ENCODE measurements around the gene ALKBH2.
"Not testable (repeated sequence)": the region's sequence is repeated elsewhere in the genome, so short reads cannot be mapped to it uniquely, and the experiment has no call there.

ALKBH2 gene

DNA sequence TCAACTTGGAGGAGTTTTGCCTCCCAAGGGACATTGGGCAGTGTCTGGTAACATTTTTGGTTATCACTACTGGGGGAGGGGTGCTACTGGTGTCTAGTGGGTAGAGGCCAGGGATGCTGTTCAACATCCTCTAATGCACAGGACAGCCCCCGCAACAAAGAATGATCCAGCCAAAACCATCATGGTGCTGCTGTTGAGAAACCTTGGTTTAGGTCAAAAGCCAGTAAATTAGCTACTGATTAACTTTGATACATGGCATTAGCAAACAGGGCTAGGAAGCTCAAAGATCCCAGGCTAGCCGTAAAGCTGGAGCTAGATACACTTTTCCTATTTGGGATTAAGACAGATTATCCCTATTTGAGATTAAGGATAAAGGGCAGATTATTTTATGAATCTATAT lies 8.8 kb downstream of the ALKBH2 start:
- in situ Hi-C loops (cut with MboI; ENCODE audit: low sequenced_read_pairs), result loop anchor here (25.0 kb wide), 1 partner anchor 522 kb away; the partner anchor contains the start of genes ISCU and SART3

DNA sequence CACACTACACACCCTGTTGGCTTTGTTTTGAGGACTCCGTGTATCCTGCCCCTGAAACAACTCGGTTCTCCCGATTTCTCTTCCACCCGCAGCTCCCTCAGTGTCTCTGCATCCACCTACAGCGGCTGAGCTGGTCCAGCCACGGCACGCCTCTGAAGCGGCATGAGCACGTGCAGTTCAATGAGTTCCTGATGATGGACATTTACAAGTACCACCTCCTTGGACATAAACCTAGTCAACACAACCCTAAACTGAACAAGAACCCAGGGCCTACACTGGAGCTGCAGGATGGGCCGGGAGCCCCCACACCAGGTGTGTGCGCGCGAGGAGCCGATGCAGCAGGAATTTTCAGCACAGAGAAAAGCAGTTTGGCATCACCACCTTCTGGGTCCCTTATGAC lies 10.5 kb downstream of the ALKBH2 start:
- in situ Hi-C loops (cut with MboI; ENCODE audit: low sequenced_read_pairs), result loop anchor here (25.0 kb wide), 1 partner anchor 520 kb away; the partner anchor contains the start of genes ISCU and SART3

DNA sequence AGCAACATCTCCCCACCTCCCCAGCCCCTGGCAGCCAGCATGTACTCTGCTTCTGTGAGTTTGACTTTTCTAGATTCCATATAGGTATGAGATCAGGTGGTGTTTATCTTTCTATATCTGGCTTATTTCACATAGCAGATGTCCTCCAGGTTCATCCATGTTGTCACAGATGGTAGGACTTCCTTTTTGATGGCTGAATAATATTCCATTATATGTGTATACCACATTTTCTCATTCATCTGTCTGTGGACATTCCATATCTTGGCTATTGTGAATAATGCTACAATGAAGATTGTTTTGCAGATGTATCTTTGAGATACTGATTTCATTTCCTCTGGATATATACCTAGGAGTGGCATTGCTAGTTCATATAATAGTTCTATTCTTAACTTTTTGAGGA lies 18.4 kb downstream of the ALKBH2 start:
- in situ Hi-C loops (cut with MboI; ENCODE audit: low sequenced_read_pairs), result loop anchor here (25.0 kb wide), 1 partner anchor 513 kb away; the partner anchor contains the start of genes ISCU and SART3

DNA sequence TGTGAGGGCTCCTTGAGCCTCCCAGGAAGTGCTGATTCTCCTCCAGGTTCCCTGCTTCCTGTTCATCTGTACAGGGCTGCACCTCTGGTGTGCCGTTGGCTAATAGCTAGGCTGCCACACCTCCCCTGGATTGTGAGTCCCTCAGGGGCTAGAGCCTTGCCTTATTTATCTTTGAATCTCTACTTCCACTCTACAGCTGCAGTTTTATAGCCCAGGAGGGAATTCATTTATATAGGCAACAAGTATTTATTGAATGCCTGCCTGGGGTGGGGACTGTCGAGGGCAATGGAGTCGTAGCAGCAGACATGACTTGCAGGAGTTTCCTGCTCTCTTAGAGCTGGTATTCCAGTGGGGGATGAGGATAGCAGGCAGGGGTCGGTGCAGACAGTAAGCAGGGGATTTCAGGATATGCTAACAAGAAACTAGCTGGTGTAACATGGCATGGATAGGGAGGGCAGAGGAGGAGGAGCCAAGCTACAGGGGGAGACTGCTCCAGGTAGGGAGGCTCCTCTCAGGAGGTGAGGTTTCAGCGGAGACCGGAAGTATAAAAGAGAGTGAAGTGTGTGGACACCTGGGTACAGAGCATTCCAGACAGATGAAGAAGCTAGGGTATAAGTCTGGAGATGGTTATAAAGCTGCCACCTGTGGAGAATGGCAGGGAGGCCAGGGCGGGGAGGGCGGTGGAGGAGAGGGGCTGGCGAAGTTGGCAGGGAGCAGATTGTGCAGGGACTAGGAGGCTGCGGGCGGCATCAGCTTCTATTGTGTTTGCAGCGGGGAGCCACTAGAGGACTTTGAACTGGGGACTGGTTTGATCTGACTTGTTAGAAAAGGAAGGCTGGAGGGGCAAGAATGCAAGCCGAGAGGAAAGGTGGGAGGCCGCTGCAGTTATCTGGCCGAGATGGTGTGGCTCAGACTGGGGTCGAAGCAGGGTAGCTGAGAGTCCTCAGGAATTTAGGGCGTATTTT lies 23.7 kb downstream of the ALKBH2 start:
- in situ Hi-C loops (cut with MboI; ENCODE audit: low sequenced_read_pairs), result no loop called here

DNA sequence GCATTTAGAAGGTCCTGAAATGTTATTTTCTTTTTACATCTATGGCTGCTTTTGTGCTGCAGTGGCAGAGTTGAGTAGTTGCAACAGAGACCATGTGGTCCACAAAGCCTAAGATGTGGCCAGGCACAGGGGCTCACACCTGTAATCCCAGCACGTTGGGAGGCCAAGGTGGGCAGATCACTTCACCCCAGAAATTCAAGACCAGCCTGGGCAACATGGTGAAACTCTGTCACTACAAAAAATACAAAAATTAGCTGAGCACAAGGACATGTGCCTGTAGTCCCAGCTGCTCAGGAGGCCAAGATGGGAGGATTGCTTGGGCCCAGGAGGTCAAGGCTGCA lies 27.4 kb downstream of the ALKBH2 start:
- in situ Hi-C loops (cut with MboI; ENCODE audit: low sequenced_read_pairs), result no loop called here

DNA sequence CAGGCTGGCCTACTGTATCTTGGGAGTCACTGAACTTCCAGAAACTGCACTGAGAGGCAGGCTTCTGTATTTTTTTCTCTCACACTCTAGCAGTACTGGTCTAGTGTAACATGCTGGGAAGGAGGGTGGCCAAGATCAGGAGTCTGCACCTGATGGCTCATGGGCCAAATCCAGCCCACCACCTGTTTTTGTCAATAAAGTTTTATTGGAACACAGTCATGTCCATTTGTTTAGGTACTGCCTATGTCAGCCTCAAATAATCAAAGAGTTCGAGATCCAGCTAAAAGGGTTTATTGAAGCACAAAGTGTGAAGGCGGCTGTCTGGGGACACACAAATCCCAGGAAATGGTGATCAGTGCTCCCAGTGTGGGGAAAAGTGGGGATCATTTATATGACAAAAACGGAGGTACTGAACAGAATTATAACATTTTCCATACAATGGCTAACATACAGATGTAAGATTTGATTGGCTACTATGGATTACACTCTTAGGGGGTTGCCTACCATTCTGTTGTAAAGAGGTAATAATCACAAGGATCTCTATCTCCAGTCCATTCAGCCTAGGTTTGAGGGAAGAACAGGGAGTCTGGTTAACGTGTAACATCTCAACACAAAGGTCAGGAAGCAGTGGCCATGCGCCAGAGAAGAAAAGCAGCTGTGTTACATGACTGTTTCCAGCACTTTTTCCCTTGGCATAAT lies 28.0 kb downstream of the ALKBH2 start:
- in situ Hi-C loops (cut with MboI; ENCODE audit: low sequenced_read_pairs), result no loop called here

DNA sequence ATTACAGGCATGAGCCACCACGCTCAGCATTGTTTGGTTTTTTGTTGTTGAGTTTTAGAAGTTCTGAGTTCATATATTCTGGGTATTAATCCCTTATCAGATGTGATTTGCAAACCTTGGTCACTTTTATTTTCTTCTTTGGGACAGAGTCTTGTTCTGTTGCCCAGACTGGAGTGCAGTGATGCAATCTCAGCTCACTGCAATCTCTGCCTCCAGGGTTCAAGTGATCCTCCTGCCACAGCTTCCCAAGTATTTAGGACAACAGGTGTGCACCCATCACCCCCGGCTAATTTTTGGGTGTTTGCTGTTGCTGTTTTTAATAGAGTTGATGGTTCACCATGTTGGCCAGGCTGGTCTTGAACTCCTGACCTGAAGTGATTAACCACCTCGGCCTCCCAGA lies 29.1 kb downstream of the ALKBH2 start:
- in situ Hi-C loops (cut with MboI; ENCODE audit: low sequenced_read_pairs), result no loop called here

DNA sequence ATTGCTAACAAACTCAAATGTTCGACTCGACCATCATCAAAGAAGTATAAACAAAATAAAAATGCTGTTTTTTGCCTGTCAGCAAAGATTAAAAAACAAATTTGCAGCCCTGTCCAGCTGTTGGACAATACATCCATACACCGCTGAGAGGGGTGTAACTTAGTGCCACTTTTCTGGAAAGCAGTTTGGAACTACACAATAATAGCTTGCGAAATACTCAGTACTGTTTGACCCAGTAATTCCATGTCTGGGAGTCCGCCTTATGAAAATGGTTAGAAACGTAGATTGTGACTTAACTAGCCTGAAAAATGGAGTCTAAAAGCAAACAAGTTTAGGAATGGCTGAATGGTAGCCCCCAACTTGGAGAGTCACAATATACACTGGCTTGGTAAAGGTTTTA lies 34.5 kb downstream of the ALKBH2 start:
- in situ Hi-C loops (cut with MboI; ENCODE audit: low sequenced_read_pairs), result no loop called here

DNA sequence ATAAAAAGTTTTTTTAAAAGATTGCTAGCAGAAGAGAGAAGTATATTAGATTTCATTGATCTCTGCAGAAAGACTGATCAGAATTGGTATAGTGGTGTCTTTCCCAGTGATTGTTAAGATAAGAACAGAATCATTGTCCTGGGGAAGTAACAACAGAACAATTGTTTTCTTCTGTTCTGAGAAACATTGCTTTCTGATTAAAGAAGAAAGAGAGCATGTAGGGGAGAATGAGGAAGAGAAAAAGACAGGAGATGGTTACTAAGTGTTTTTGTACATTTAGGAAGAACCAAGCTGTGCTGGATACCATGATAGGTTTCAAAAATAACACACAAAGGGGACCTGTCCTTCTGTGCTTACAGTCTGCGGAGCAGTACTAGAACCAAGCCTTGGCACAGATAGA lies 35.9 kb downstream of the ALKBH2 start:
- in situ Hi-C loops (cut with MboI; ENCODE audit: low sequenced_read_pairs), result no loop called here

DNA sequence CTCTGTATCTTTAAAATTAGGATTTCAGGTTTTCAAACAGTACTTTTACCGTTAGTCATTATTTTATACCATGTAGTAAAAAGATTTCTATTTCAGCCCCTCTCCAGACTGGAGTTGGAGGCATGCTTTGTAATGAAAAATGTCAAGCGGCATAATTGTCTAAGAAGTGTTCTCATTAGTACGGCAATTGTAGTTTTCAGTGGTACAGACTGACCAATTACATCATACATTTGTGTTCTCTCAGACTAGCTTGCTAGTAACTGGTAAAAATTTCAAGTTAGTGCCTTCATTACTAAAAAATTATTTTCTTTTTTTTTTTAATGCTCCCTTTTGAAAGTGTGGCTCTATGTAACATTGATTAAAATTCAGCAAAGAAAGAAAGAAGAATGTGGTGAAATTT lies 36.4 kb downstream of the ALKBH2 start:
- in situ Hi-C loops (cut with MboI; ENCODE audit: low sequenced_read_pairs), result no loop called here

DNA sequence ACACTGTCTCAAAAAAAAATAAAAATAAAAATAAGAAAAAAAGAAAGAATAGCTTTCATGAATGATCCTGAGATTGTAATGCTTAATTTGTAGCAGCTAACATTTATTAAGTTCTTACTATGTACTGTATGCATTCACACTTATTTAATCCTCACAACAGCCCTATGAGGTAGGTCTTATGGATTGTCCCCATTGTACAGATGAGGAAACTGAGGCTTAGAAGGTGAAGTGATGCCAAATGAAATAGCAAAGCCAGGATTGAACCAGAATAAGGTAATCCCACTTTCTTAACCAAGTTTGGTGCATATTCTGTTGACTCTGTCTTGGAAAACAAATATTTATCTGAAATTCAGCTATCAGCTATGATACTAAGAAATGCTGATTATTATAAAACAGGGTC lies 38.8 kb downstream of the ALKBH2 start:
- in situ Hi-C loops (cut with MboI; ENCODE audit: low sequenced_read_pairs), result no loop called here

DNA sequence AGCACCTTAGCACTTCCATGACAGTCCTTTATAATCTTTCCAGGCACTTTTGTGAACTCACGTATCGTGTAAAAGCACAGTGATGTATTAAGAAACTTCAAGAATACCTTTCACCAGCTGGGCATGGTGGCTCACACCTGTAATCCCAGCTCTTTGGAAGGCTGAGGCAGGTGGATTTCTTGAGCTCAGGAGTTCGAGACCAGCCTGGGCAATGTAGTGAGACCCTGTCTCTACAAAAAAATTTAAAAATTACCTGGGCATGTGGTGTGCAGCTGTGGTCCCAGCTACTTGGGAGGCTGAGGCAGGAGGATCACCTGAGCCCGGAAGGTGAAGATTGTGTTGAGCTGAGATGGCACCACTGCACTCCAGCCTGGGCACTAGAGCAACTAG lies 39.2 kb downstream of the ALKBH2 start:
- in situ Hi-C loops (cut with MboI; ENCODE audit: low sequenced_read_pairs), result not testable (repeated sequence)

DNA sequence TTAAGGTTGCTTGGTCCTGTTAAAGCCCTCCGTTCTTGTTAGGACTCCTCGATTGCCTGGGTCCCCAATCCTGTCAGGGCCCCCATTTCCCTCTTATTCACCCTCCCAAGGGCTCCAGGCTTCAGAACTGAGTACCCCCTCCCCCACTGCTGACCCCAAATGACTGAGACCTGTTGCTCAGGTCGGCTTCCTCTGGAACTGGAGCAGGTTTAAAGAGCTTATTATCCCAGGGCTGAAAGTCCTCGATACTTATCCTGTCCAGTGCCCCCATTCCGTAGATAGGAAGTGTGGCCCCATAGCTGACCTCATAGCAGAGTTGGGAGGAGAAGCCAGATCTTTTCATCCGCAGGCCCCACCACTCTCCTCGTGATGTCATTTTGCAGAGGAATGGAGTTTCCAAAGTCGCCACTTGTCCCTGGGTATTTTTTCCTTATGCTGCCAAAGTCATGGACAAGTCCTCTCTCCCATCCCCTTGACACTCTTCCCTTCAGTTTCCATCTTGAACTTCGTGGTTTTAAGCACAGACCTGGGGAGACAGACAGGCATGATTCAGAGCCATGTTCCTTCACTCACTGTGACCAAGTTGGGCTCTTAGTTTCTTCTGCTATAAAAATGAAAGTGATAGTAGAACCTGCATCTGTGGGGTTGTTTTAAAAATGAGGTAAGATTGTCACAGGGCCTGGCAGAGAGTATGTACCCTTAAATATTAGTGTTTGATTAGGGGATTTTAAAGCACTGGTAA lies 39.7 kb downstream of the ALKBH2 start:
- in situ Hi-C loops (cut with MboI; ENCODE audit: low sequenced_read_pairs), result no loop called here

DNA sequence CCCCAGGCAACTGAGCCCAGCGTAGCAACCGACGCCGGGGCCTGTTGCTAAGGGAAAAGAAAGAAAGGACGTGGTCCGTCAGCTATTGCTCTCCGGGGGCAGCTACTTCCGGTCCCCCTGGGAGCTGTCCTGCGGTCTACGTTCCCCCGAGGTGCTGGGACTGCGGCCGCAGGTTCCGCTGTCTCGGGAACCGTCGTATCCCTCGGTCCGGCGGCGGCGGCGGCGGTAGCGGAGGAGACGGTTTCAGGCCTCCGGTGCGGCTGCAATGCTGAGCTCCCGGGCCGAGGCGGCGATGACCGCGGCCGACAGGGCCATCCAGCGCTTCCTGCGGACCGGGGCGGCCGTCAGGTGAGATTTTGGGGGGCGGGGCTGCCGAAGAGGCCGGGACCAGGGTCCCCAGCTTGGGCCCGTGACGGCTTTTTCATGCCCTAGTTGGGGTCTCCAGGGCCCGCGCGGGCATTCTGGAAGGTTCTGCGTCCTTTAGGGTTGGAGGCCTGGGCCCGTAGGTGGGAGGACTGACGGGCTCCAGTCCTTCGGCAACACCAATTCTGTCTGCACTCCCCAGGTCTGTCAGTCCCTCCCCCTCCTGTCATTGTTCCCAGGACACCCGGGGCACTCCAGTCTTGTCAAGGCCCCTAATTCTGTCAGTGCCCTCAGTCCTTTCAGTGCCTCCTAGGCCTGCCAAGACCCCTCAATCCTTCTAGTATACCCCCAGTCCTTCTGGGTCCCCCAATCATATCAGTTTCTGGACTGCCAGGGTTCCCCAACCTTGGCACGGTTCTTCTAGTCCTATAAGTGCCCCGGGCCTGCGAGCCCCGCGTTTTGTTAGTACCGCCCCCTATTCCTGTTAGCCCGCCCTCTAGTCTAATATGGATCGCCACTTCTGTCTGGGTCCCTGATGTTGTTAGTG lies 40.6 kb downstream of the ALKBH2 start, which contains the start of gene USP30:
USP30 (plus strand) TSS at position 163 of the 910 bp plus-strand sequence; CDS start at position 266, 103 bp downstream.
- in situ Hi-C loops (cut with MboI; ENCODE audit: low sequenced_read_pairs), result no loop called here

DNA sequence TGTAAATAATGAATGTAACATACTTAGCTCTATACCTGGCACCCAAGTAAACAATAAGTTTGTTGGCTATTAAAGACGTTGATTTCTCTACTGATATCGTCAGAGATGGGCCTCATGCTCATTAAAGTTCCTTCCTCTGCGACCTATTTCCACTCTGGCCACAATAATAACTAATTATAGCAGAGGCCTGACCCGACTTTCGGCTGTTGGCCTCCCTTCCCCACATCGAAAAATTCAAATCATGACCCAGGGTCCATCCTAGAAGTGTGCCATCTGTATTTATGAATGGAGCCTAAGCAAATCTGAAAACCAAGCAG lies 41.2 kb downstream of the ALKBH2 start:
- in situ Hi-C loops (cut with MboI; ENCODE audit: low sequenced_read_pairs), result no loop called here

DNA sequence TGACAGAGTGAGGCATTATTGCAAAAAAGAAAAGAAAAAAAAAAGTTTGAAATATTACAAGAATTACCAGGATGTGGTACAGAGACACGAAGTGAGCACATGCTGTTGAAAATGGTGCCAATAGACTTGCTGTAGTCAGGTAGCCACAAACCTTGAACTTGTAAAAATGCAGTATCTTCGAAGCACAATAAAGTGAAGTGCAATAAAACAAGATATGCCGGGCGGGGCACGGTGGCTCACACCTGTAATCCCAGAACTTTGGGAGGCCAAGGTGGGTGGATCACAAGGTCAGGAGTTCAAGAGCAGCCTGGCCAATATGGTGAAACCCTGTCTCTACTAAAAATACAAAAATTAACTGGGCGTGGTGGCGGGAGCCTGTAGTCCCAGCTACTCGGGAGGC lies 43.5 kb downstream of the ALKBH2 start:
- in situ Hi-C loops (cut with MboI; ENCODE audit: low sequenced_read_pairs), result not testable (repeated sequence)

DNA sequence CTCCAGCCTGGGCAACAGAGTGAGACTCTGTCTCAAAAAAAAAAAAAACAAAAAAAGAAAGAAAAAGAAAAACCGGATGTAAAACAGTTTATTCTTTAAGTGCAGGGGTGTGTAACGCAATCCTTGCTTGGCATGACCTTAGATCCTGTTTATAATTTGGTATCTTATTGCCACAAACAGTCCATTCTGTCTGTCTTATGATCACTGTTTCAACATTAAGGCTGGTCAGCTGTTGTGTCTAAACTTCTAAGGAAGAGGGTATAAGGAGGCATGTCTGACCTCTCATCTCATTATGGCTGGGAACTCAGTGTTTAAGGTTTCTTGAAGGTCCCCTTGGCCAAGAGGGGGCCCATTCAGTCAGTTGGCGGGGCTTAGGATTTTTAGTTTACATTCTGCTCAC lies 44.6 kb downstream of the ALKBH2 start:
- in situ Hi-C loops (cut with MboI; ENCODE audit: low sequenced_read_pairs), result not testable (repeated sequence)

DNA sequence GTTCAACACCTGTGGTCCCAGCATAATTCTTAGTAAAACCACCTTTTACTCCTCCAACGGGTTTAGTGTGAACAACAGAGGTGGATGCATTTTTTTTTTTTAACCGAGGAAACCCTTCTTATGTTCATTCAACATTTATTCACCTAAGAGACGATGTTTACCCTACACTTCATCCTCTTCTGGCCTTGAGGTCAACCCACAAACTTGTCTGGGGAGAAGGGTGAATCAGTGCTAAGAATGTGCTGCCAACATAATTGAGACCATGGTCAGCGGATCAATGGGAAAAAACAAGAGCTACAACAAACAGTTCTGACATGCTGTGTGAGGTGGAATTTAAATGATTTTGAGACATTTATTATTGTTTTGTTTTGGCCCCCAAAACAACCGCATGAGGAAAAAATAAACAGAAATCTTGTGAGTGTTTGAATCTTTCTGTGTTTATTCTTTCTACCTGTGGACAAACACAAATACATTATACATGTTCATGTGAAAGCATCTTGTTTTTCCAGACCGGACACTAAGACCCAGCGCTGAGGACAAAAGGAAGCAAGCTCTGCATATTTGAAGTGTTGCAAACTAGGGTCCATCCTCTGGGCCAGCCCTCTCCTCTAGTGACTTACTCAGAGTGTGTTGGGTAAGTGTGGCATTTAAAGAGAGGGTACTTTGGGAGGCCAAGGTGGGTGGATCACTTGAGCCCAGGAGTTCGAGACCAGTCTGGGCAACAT lies 46.0 kb downstream of the ALKBH2 start:
- in situ Hi-C loops (cut with MboI; ENCODE audit: low sequenced_read_pairs), result no loop called here

DNA sequence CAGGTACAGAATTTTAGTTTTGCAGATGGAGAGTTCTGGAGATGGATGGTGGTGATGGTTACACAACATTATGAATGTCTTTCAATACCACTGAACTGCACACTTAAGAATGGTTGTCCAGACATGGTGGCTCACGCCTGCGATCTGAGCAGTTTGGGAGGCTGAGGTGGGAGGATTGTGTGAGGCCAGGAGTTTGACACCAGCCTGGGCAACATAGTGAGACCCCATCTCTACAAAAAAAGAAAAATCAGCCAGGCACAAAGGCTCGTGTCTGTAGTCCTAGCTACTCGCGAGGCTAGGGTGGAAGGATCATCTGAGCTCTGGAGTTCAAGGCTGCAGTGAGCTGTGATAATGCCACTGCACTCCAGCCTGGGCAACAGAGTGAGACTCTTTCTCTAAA lies 49.0 kb downstream of the ALKBH2 start:
- in situ Hi-C loops (cut with MboI; ENCODE audit: low sequenced_read_pairs), result no loop called here
